Frontal cortex (tissue), 4 donors: ENCODE results near the gene MRPL22. TPM values are rescaled to one million over a fixed set of nuclear protein-coding genes. Genes with fewer than 3 reads are reported as not detected.
"Not testable (repeated sequence)": the region's sequence is repeated elsewhere in the genome, so short reads cannot be mapped to it uniquely, and the experiment has no call there.

Experiments used
- DNase-seq, 2 donors: peaks; one replicate each; pipeline ENCODE4 v3.0.0; 2012; ENCODE audit warnings: low spot score in 2 of 2
- FAIRE-seq: peaks from 2 replicates; lab custom pipeline; 2012; peaks lifted over from hg19 to GRCh38; lab: Jason Lieb, UNC
- total RNA-seq: library from RNA; depleted of rRNA; stranded (reverse); fragments of >200 nt; gene quantifications from one replicate; pipeline ENCODE4 v1.2.3, GENCODE V29; 2014
- donor health status: control.
- donor health status: control.
- donor health status: control.

MRPL22 gene
- total RNA-seq, 1 donor from 2014 or later, result 28.1 TPM

GRCh38 chr5:154937718-154938466 is 3.0 kb upstream of the MRPL22 start, which contains the start of gene GEMIN5:
TSS of gene GEMIN5 (minus strand) at chr5:154938211. CDS start at chr5:154938133, 78 bp downstream.
- FAIRE-seq, result no peak

GRCh38 chr5:154939387-154939786 is 1.5 kb upstream of the MRPL22 start:
- not testable (repeated sequence) for FAIRE-seq, DNase-seq

More at GRCh38 chr5:154937718-154938466, 3.0 kb upstream of the MRPL22 start, which contains the start of gene GEMIN5:
- DNase-seq, result peak; percentile 88 to 92

GRCh38 chr5:154940375-154940771 is 500 bp upstream of the MRPL22 start:
- FAIRE-seq, result no peak
- DNase-seq, result no peak

- FAIRE-seq (no peak), DNase-seq (no peak)
Measured at GRCh38 chr5:154943527-154943926, 2.7 kb downstream of the MRPL22 start.

GRCh38 chr5:154944716-154945115 is 3.8 kb downstream of the MRPL22 start:
- FAIRE-seq, result no peak
- DNase-seq, result no peak

- peak in 1 of 2 donors; percentile 21 for DNase-seq
- FAIRE-seq, result peak; percentile 90
Measured at GRCh38 chr5:154945695-154946301, 4.9 kb downstream of the MRPL22 start.

GRCh38 chr5:154947778-154948177 is 6.9 kb downstream of the MRPL22 start:
- DNase-seq (peak; percentile 24 to 45), FAIRE-seq (peak; percentile 85)

- FAIRE-seq (peak; percentile 34), DNase-seq (no peak)
Measured at GRCh38 chr5:154948313-154948712, 7.4 kb downstream of the MRPL22 start.

- no peak for FAIRE-seq
Measured at GRCh38 chr5:154949781-154950180, 8.9 kb downstream of the MRPL22 start.

GRCh38 chr5:154956712-154957111 is 15.8 kb downstream of the MRPL22 start:
- FAIRE-seq (no peak), DNase-seq (no peak)

More at GRCh38 chr5:154949781-154950180, 8.9 kb downstream of the MRPL22 start:
- no peak for DNase-seq

- DNase-seq, result no peak
- FAIRE-seq, result no peak
Measured at GRCh38 chr5:154962494-154962893, 21.6 kb downstream of the MRPL22 start.

- DNase-seq, result peak in 1 of 2 donors; percentile 5
- FAIRE-seq, result no peak
Measured at GRCh38 chr5:154966081-154966841, 25.4 kb downstream of the MRPL22 start.

GRCh38 chr5:154966874-154967273 is 26.0 kb downstream of the MRPL22 start:
- no peak for DNase-seq
- no peak for FAIRE-seq

- no peak for FAIRE-seq
- DNase-seq, result peak in 1 of 2 donors; percentile 18
Measured at GRCh38 chr5:154967421-154968024, 26.6 kb downstream of the MRPL22 start.

- DNase-seq (no peak), FAIRE-seq (no peak)
Measured at GRCh38 chr5:154968953-154969352, 28.1 kb downstream of the MRPL22 start.

GRCh38 chr5:154970759-154971158 is 29.9 kb downstream of the MRPL22 start:
- DNase-seq, result no peak

GRCh38 chr5:154971501-154971900 is 30.6 kb downstream of the MRPL22 start:
- no peak for DNase-seq
- FAIRE-seq, result no peak

More at GRCh38 chr5:154970759-154971158, 29.9 kb downstream of the MRPL22 start:
- no peak for FAIRE-seq

- no peak for FAIRE-seq
- DNase-seq, result peak; percentile 10 to 19
Measured at GRCh38 chr5:154972476-154973080, 31.7 kb downstream of the MRPL22 start.

GRCh38 chr5:154976082-154976481 is 35.2 kb downstream of the MRPL22 start:
- not testable (repeated sequence) for FAIRE-seq, DNase-seq
